SKM-1 treated with dmso at 0.1 percent for 144 hours (cell line): ENCODE data around the gene ATXN1L.
"Not testable (repeated sequence)": the region's sequence is repeated elsewhere in the genome, so short reads cannot be mapped to it uniquely, and the experiment has no call there.

Source experiments
- DNase-seq: peaks from one replicate; lab custom pipeline; 2025; ENCODE audit not compliant: unreplicated experiment; lab: John Stamatoyannopoulos, UW

Gene ATXN1L

GRCh38 chr16:71851746-71852145 is 6.0 kb downstream of the ATXN1L start:
- DNase-seq = no peak

GRCh38 chr16:71852158-71852557 is 6.4 kb downstream of the ATXN1L start:
- no peak for DNase-seq

DNA sequence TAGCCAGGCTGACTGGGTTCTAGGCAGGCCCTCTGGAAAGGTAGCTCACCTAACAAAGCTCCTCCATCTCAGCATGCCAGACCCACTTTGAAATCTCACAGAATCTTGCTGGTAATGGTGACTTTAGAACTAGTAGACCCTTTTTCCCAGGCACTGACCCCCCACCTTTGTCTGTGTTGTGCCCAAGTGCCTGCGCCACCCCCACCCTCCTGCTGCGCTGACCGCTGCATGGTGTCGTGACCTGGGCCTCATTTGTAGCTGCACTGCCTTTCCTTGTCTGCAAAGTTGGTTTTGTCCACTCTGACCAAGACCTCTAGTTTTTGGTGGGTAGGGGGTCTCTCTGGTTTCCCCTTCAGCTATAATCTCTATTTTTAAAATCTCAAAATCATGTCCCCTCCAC is 6.8 kb downstream of the ATXN1L start:
- no peak for DNase-seq

GRCh38 chr16:71853413-71853812 is 7.6 kb downstream of the ATXN1L start:
- DNase-seq = no peak

GRCh38 chr16:71854369-71854948 is 8.7 kb downstream of the ATXN1L start:
- no peak for DNase-seq

GRCh38 chr16:71855937-71856662 is 10.3 kb downstream of the ATXN1L start:
- no peak for DNase-seq

- DNase-seq = no peak
Observed at GRCh38 chr16:71859762-71860521, 14.2 kb downstream of the ATXN1L start.

DNA sequence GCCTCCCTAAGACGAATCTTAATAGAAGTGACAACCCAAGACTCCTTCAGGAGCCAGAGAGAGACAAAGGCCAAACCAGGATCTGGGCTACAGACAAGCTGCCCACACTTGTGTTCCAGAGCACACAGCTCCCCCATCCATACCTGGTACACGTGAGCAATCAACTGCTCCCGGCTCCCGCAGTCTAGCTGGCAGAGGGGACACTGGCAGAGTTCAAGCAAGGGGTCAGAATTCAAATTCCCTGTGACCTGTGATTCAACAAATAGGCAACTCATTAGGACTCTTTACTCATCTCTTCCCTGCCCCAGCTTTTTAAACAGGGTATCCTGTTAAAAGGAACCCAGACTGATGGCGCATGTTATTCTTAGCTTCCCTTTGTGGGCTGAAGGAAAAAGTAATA is 18.2 kb downstream of the ATXN1L start:
- DNase-seq = no peak

DNA sequence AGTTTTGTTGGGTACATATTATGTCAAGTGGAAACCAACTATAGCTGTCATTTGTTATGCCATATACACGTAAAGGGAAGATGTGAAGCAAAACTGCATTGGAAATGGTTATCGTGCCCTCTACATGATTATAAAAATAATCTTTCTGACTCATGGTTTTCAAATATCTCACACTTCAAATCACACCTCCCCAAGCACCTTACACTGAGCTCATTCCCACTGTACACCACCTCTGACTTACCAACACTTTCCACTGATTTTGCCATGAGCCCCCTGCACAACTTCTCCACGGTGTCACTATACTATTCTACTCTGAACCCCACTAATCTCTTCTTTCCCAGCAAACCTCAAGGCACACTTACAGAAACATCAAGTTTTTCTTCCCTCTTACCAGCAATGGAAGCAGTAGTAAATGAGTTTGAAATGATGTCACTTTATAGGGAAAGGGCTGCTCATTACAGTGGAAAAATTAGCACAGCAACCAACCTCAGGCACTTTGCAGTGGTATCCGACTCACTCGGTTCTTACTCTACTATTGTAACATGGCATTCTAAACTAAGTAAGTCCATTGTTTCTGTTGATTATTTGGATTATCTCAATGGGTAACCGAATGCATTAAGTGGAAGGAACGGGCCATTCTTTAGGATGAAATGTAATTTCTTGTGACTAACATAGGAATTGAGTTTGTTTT is 19.5 kb downstream of the ATXN1L start:
- no peak for DNase-seq

GRCh38 chr16:71867175-71867574 is 21.4 kb downstream of the ATXN1L start:
- DNase-seq = not testable (repeated sequence)

- no peak for DNase-seq
Observed at GRCh38 chr16:71867939-71868338, 22.2 kb downstream of the ATXN1L start.

- no peak for DNase-seq
Observed at GRCh38 chr16:71869089-71869488, 23.3 kb downstream of the ATXN1L start.

GRCh38 chr16:71870818-71871217 is 25.0 kb downstream of the ATXN1L start:
- no peak for DNase-seq

- no peak for DNase-seq
Observed at GRCh38 chr16:71873199-71873598, 27.4 kb downstream of the ATXN1L start.

- DNase-seq = no peak
Observed at GRCh38 chr16:71878911-71879310, 33.1 kb downstream of the ATXN1L start.

DNA sequence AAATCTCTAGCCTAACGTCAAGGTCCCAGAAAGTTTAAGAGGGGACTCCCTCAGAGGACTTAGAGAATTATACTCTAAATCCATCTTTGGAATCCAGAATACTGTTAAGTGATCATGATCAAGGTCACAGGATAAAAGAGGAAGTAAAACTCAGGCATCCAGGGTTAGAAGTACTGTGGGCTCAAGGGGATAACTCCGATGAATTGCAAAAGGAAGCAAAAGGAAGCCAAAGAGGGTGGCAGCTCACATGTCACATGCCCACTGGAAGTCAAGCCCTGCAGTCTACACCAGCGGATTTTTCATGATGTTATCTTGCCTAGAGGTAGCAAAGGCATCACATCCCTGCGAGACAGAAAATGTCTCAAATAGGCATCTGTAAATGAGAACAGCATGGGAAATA is 34.4 kb downstream of the ATXN1L start:
- DNase-seq = peak; percentile 77

- peak; percentile 55 for DNase-seq
Observed at GRCh38 chr16:71882505-71883167, 36.9 kb downstream of the ATXN1L start.

- no peak for DNase-seq
Observed at GRCh38 chr16:71883168-71883848, 37.5 kb downstream of the ATXN1L start.

DNA sequence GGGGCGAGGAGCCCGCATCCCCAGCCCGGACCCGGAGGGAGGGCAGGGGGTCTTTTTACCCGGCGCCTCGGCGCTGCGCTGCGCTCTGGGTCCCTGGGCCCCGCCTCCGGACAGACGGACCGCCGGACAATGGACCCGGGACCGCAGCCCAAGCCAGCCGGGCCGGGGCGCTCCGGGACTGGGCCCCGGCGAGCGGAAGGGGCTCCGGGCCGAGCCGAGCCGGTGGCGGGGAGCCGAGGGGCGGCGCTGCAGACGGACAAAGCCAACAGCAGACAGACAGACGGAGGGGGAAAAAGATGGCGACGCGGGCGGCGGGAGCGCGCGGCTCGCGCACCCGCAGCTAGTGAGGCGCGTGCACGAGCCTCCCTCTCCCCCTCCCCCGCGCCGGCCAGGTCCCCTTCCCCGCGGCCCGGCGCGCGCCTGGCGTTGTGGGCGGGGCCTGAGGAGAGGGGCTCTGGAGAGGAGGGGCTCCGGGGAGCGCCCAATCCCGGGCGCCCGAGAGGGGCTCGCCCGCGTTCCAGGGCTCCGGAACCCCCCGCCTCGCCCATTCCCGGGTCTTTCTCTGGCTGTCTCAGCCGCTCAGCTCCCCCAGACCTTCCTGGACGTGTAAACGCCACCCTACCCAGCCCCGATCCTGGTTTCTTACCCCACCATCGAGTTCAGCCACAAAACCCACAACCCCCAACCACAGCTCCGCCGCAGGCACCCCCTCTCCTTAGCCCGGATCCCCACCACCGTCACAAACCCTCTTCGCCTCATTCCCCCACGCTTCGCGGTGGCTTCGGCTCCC is 38.3 kb downstream of the ATXN1L start, which contains the start of gene ZNF821:
TSS of gene ZNF821 (minus strand) at position 334 of the 790 bp plus-strand sequence. CDS start 4,236 bp downstream, outside the sequence.
- DNase-seq = peak; percentile 49
